ENCODE results near the gene SF3B2.

GRCh38 chr11:66072518-66072917 is 20.4 kb downstream of the SF3B2 start:
- no peak for TF ChIP-seq FOXP2 (optimal IDR thresholded peaks at IDR 0.05; ENCODE audit: borderline replicate concordance, extremely low read depth, extremely low read length, insufficient read depth)
- no peak for TF ChIP-seq POLR2AphosphoS5 (IDR thresholded peaks at IDR 0.05; ENCODE audit: low read depth, low read length)
- TF ChIP-seq REST (IDR thresholded peaks at IDR 0.05; ENCODE audit: insufficient read depth in 1 of 2, low read depth in 2 of 2, low read length in 2 of 2) = no peak
- TF ChIP-seq TAF1 (IDR thresholded peaks at IDR 0.05; ENCODE audit: borderline replicate concordance, insufficient read depth, low read length) = no peak

All from PFSK-1 (cell line).